ENCODE results near the gene GLMP. TPM values are rescaled to one million over a fixed set of nuclear protein-coding genes. Genes with fewer than 3 reads are reported as not detected.

Gene GLMP
- total RNA-seq, 1 donor from 2014 or later, result 97.2 TPM

- peaks cover 63% of the 10 kb centered on the region for H3K36me3 Mint-ChIP-seq (ENCODE audit: low read depth, unreplicated experiment)
- H3K4me3 Mint-ChIP-seq (ENCODE audit: unreplicated experiment), result no peak overlapping the region
- DNase-seq (ENCODE audit: low spot score), result no peak
- TF ChIP-seq CTCF (IDR thresholded peaks at IDR 0.05; ENCODE audit: unreplicated experiment), result no peak
- H3K27me3 Mint-ChIP-seq (ENCODE audit: unreplicated experiment), result no peaks in the 10 kb centered on the region
- H3K4me1 Mint-ChIP-seq (ENCODE audit: unreplicated experiment), result no peaks in the 10 kb centered on the region
- H3K9me3 Mint-ChIP-seq (ENCODE audit: unreplicated experiment), result no peaks in the 10 kb centered on the region
- H3K27ac Mint-ChIP-seq (ENCODE audit: unreplicated experiment), result no peak overlapping the region
Measured at GRCh38 chr1:156268336-156268735, 27.1 kb downstream of the GLMP start.

GRCh38 chr1:156266051-156266450, 29.4 kb downstream of the GLMP start:
- H3K9me3 Mint-ChIP-seq (ENCODE audit: unreplicated experiment), result no peaks in the 10 kb centered on the region
- no peak for TF ChIP-seq CTCF (IDR thresholded peaks at IDR 0.05; ENCODE audit: unreplicated experiment)
- H3K4me3 Mint-ChIP-seq (ENCODE audit: unreplicated experiment), result no peak overlapping the region
- H3K4me1 Mint-ChIP-seq (ENCODE audit: unreplicated experiment), result no peaks in the 10 kb centered on the region
- DNase-seq (ENCODE audit: low spot score), result no peak
- peaks cover 60% of the 10 kb centered on the region for H3K36me3 Mint-ChIP-seq (ENCODE audit: low read depth, unreplicated experiment)
- no peak overlapping the region for H3K27ac Mint-ChIP-seq (ENCODE audit: unreplicated experiment)
- H3K27me3 Mint-ChIP-seq (ENCODE audit: unreplicated experiment), result no peaks in the 10 kb centered on the region

DNA sequence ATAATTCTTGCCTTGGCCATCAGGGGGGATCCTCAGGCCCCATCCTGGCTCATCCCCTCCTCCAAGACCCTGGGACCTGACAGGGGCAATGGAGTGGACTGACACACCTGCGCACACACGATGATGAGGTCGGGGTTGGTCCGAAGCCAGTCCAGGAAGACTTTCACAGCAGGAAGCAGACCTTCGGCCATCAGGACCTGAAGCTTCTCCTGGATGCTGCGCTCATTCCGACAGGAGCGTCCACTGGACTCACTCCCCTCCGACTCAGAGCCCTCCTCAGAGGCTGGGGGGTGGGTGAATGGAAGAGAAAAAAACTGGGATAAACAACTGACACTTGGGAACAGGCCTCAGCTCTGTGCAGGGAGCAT, 32.2 kb downstream of the GLMP start:
- peaks cover 4% of the 10 kb centered on the region for H3K27me3 Mint-ChIP-seq (ENCODE audit: unreplicated experiment)
- no peaks in the 10 kb centered on the region for H3K9me3 Mint-ChIP-seq (ENCODE audit: unreplicated experiment)
- no peak for TF ChIP-seq CTCF (IDR thresholded peaks at IDR 0.05; ENCODE audit: unreplicated experiment)
- H3K36me3 Mint-ChIP-seq (ENCODE audit: low read depth, unreplicated experiment), result peaks cover 66% of the 10 kb centered on the region
- no peak for DNase-seq (ENCODE audit: low spot score)
- H3K4me3 Mint-ChIP-seq (ENCODE audit: unreplicated experiment), result no peak overlapping the region
- no peak overlapping the region for H3K27ac Mint-ChIP-seq (ENCODE audit: unreplicated experiment)
- H3K4me1 Mint-ChIP-seq (ENCODE audit: unreplicated experiment), result no peaks in the 10 kb centered on the region

- peaks cover 4% of the 10 kb centered on the region for H3K27me3 Mint-ChIP-seq (ENCODE audit: unreplicated experiment)
- peaks cover 2% of the 10 kb centered on the region for H3K4me1 Mint-ChIP-seq (ENCODE audit: unreplicated experiment)
- no peak for DNase-seq (ENCODE audit: low spot score)
- H3K9me3 Mint-ChIP-seq (ENCODE audit: unreplicated experiment), result no peaks in the 10 kb centered on the region
- H3K4me3 Mint-ChIP-seq (ENCODE audit: unreplicated experiment), result peak overlapping the region; percentile 23
- TF ChIP-seq CTCF (IDR thresholded peaks at IDR 0.05; ENCODE audit: unreplicated experiment), result no peak
- peak overlapping the region; percentile 62 for H3K27ac Mint-ChIP-seq (ENCODE audit: unreplicated experiment)
- peaks cover 68% of the 10 kb centered on the region for H3K36me3 Mint-ChIP-seq (ENCODE audit: low read depth, unreplicated experiment)
Measured at GRCh38 chr1:156262461-156263287, 32.8 kb downstream of the GLMP start.

GRCh38 chr1:156260896-156261295, 34.6 kb downstream of the GLMP start:
- peaks cover 8% of the 10 kb centered on the region for H3K4me1 Mint-ChIP-seq (ENCODE audit: unreplicated experiment)
- peak overlapping the region; percentile 36 for H3K27ac Mint-ChIP-seq (ENCODE audit: unreplicated experiment)
- no peak for TF ChIP-seq CTCF (IDR thresholded peaks at IDR 0.05; ENCODE audit: unreplicated experiment)
- peaks cover 4% of the 10 kb centered on the region for H3K27me3 Mint-ChIP-seq (ENCODE audit: unreplicated experiment)
- H3K4me3 Mint-ChIP-seq (ENCODE audit: unreplicated experiment), result peak overlapping the region; percentile 64
- no peaks in the 10 kb centered on the region for H3K9me3 Mint-ChIP-seq (ENCODE audit: unreplicated experiment)
- no peak for DNase-seq (ENCODE audit: low spot score)
- peaks cover 56% of the 10 kb centered on the region for H3K36me3 Mint-ChIP-seq (ENCODE audit: low read depth, unreplicated experiment)

Measured in endothelial cell (in vitro differentiated cells).